ENCODE data around the gene ARPC1A.

GRCh38 chr7:99326408-99326782, 697 bp downstream of the ARPC1A start:
- TF ChIP-seq TAF1 (IDR thresholded peaks at IDR 0.05; ENCODE audit: borderline replicate concordance, low read depth, low read length): no peak
- no peak for TF ChIP-seq POLR2A (IDR thresholded peaks at IDR 0.05; ENCODE audit: low read depth, low read length)
- no peak for TF ChIP-seq POLR2AphosphoS5 (IDR thresholded peaks at IDR 0.05; ENCODE audit: low read depth, low read length)

Measured in GM12892 (cell line).